GM18870 (cell line): Measurements from ENCODE around the gene BDNF.

Experiments used
- ATAC-seq: cut with Tn5 transposase; IDR thresholded peaks from one replicate; pipeline ENCODE4 v1.9.1; 2021; ENCODE audit warnings: moderate library complexity; ENCODE audit not compliant: unreplicated experiment

BDNF gene

DNA sequence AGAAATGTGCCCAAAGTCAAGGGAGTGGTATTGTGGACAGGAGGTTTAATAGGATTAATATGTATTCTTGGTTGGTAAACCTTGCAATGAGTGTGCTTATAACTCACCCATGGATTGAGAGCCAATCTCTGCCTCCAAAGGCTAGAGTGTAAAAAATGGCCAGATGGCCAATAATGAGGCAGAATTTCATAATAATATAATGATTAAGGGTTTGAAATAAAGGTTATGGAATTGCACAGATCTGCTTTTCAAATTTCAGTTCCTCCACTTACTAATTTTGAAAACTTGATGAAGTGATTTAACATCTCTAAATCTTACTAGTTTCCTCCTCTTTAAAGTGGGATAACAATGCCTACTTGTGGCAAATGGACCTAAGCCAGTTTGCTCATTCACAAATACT lies 94.8 kb downstream of the BDNF start:
- no peak for ATAC-seq
